Activated naive CD4-positive, alpha-beta T cell treated with anti-CD3 and anti-CD28 coated beads for 36 hours (primary cell): ENCODE results near the gene HNF1B. TPM values are rescaled to one million over a fixed set of nuclear protein-coding genes. Genes with fewer than 3 reads are reported as not detected.
A peak's percentile ranks its signal among the peaks of the same experiment; 100 is the strongest.

Source experiments
- CTCF ChIA-PET: fragments of 350-600 bp; sonication (Branson Sonifier 250); formaldehyde crosslinking; loops from one replicate; lab custom pipeline; 2021; ENCODE audit warnings: antibody characterized with exemption; lab: Charles Lee
- DNase-seq: peaks from one replicate; pipeline ENCODE4 v3.0.0-alpha.2; 2020
- H3K27ac Mint-ChIP-seq: one replicate; pipeline ENCODE4 v1.8.0; 2021; ENCODE audit warnings: mild to moderate bottlenecking, mixed read lengths
- H3K27me3 Mint-ChIP-seq: one replicate; pipeline ENCODE4 v1.8.0; 2021; ENCODE audit warnings: low read depth, mixed read lengths
- H3K36me3 Mint-ChIP-seq: one replicate; pipeline ENCODE4 v1.8.0; 2021; ENCODE audit warnings: low read depth, mixed read lengths
- H3K4me1 Mint-ChIP-seq: one replicate; pipeline ENCODE4 v1.8.0; 2021; ENCODE audit warnings: low read depth, mixed read lengths
- H3K4me3 Mint-ChIP-seq: one replicate; pipeline ENCODE4 v1.8.0; 2021; ENCODE audit warnings: mild to moderate bottlenecking, moderate library complexity, mixed read lengths
- H3K9me3 Mint-ChIP-seq: one replicate; pipeline ENCODE4 v1.8.0; 2021; ENCODE audit warnings: mixed read lengths
- intact Hi-C: fragments of 100-400 bp; cut with micrococcal nuclease; formaldehyde crosslinking; loops from one replicate; pipeline ENCODE4 v1.15.1; 2023
- total RNA-seq, 2 experiments: library from RNA; stranded (reverse); gene quantifications; one replicate each; pipeline ENCODE4 v1.2.3, GENCODE V29; 2021

The HNF1B gene
- total RNA-seq, 2 experiments from 2014 or later: not detected

GRCh38 chr17:37650419-37651003 lies 94.3 kb downstream of the HNF1B start:
- H3K4me1 Mint-ChIP-seq: no peaks in the 10 kb centered on the region
- H3K36me3 Mint-ChIP-seq: no peaks in the 10 kb centered on the region
- intact Hi-C loops: loop anchor here (2.0 kb wide), 1 partner anchor 140 kb away; no protein-coding TSS in a partner anchor
- CTCF ChIA-PET: interaction anchor here (0.6 to 1.4 kb wide), 8 partner anchors 10 to 165 kb away, joined by 3 to 5 read pairs (median 3); no protein-coding TSS in a partner anchor
- no peak overlapping the region for H3K27ac Mint-ChIP-seq
- peaks cover 26% of the 10 kb centered on the region for H3K27me3 Mint-ChIP-seq
- H3K4me3 Mint-ChIP-seq: no peak overlapping the region
- DNase-seq: peak; percentile 12
- no peaks in the 10 kb centered on the region for H3K9me3 Mint-ChIP-seq

GRCh38 chr17:37648555-37648954 lies 96.3 kb downstream of the HNF1B start:
- Mint-ChIP-seq H3K36me3 (no peaks in the 10 kb centered on the region), H3K4me3 (no peak overlapping the region), H3K27ac (no peak overlapping the region), H3K4me1 (peaks cover 3% of the 10 kb centered on the region), H3K27me3 (peaks cover 32% of the 10 kb centered on the region), H3K9me3 (no peaks in the 10 kb centered on the region)
- intact Hi-C loops: no loop called here
- no peak for DNase-seq
- CTCF ChIA-PET: interaction anchor here (1.0 to 1.2 kb wide), 2 partner anchors 135 to 144 kb away, joined by 3 read pairs; no protein-coding TSS in a partner anchor

DNA sequence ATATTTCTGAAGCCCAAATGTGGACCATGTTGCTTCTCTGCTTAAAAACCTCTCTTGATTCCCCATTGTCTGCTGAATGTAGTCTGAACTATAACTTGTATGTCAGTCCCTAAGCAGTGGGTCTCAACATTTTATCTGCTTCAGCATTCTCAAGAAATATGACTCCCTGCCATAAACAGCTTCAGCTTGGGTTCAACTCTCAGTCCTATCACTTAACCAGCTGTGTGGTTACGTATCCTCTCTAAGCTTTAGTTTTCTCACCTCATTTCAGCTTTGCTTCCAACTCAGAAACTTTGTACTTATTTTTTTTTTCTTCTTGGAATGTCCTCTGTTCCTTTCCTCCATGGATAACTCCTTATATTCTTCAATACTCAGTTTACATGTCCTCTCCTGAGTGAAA lies 97.0 kb downstream of the HNF1B start:
- Mint-ChIP-seq H3K27me3 (peaks cover 28% of the 10 kb centered on the region), H3K4me3 (no peak overlapping the region), H3K27ac (no peak overlapping the region), H3K4me1 (peaks cover 3% of the 10 kb centered on the region), H3K9me3 (no peaks in the 10 kb centered on the region), H3K36me3 (no peaks in the 10 kb centered on the region)
- intact Hi-C loops: no loop called here
- no peak for DNase-seq
- CTCF ChIA-PET: interaction anchor here (0.6 to 1.0 kb wide), 4 partner anchors 17 to 503 kb away, joined by 3 to 5 read pairs (median 4); no protein-coding TSS in a partner anchor

GRCh38 chr17:37643869-37644268 lies 101.0 kb downstream of the HNF1B start:
- CTCF ChIA-PET: interaction anchor here (1.0 to 1.2 kb wide), 2 partner anchors 9 to 14 kb away, joined by 4 to 5 read pairs; no protein-coding TSS in a partner anchor
- intact Hi-C loops: loop anchor here (1.0 to 5.0 kb wide), 3 partner anchors 35 to 147 kb away; partner anchors contain the start of gene SYNRG
- peaks cover 14% of the 10 kb centered on the region for H3K27me3 Mint-ChIP-seq
- peak overlapping the region; percentile 87 for H3K4me3 Mint-ChIP-seq
- DNase-seq: no peak
- H3K27ac Mint-ChIP-seq: no peak overlapping the region
- H3K9me3 Mint-ChIP-seq: no peaks in the 10 kb centered on the region
- H3K36me3 Mint-ChIP-seq: peaks cover 19% of the 10 kb centered on the region
- H3K4me1 Mint-ChIP-seq: peaks cover 22% of the 10 kb centered on the region

DNA sequence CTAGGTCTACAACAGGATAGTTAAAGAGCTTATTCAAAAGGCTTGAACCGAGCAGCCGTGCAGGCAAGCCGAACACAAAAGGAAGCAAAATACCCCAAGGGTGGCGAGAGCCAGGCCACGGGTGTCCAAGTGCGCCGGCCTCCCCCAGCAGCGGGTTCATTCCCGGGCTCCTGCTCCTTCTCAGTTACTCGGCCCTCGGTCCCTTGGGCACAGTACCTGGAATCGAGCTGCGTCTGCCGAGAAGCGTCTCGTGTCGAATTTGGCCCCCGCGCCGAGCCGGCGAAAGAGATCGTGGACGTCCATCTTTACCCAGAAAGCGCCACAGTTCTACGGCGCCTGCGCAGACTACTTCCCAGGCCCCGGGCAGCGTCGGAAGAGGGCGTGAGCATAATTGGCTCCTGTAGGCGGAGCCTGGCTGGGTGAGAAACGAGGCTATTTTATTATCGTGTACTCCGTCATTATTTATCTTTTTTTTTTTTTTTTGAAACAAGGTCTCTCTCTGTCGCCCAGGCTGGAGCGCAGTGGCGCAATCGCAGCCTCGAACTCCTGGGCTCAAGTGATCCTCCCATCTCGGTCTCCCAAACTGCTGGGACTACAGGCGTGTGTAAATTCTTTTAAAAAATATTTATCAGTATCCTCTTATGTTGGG lies 101.6 kb downstream of the HNF1B start, which contains the start of gene DDX52:
DDX52 (minus strand) TSS at position 329 of the 649 bp plus-strand sequence; CDS start at position 303, 26 bp downstream.
- intact Hi-C loops: loop anchor here (1.0 to 5.0 kb wide), 3 partner anchors 34 to 148 kb away; partner anchors contain the start of gene SYNRG
- Mint-ChIP-seq H3K4me1 (peaks cover 23% of the 10 kb centered on the region), H3K9me3 (no peaks in the 10 kb centered on the region), H3K4me3 (peak within 1 kb of the TSS; percentile 87), H3K27me3 (peaks cover 13% of the 10 kb centered on the region), H3K36me3 (peaks cover 21% of the 10 kb centered on the region), H3K27ac (peak within 1 kb of the TSS; percentile 81)
- CTCF ChIA-PET: interaction anchor here (1.0 kb wide), 1 partner anchor 8 kb away, joined by 4 read pairs; no protein-coding TSS in a partner anchor
- DNase-seq: peak; percentile 93

- Mint-ChIP-seq H3K27me3 (peaks cover 13% of the 10 kb centered on the region), H3K4me3 (peak overlapping the region; percentile 87), H3K36me3 (peaks cover 23% of the 10 kb centered on the region), H3K4me1 (peaks cover 24% of the 10 kb centered on the region), H3K9me3 (no peaks in the 10 kb centered on the region), H3K27ac (peak overlapping the region; percentile 81)
- intact Hi-C loops: loop anchor here (1.0 to 5.0 kb wide), 3 partner anchors 34 to 149 kb away; partner anchors contain the start of gene SYNRG
- CTCF ChIA-PET: no interaction called here
- DNase-seq: peak; percentile 4
These were observed 102.2 kb downstream of the HNF1B start for GRCh38 chr17:37642681-37643080.

GRCh38 chr17:37640015-37640414 lies 104.8 kb downstream of the HNF1B start:
- Mint-ChIP-seq H3K9me3 (no peaks in the 10 kb centered on the region), H3K4me1 (peaks cover 24% of the 10 kb centered on the region), H3K4me3 (no peak overlapping the region), H3K27ac (no peak overlapping the region), H3K36me3 (peaks cover 29% of the 10 kb centered on the region), H3K27me3 (peaks cover 6% of the 10 kb centered on the region)
- DNase-seq: no peak
- CTCF ChIA-PET: no interaction called here
- intact Hi-C loops: loop anchor here (5.0 kb wide), 1 partner anchor 113 kb away; no protein-coding TSS in a partner anchor

GRCh38 chr17:37637956-37638355 lies 106.9 kb downstream of the HNF1B start:
- H3K4me3 Mint-ChIP-seq: no peak overlapping the region
- H3K36me3 Mint-ChIP-seq: peaks cover 31% of the 10 kb centered on the region
- CTCF ChIA-PET: no interaction called here
- no peak for DNase-seq
- intact Hi-C loops: no loop called here
- peaks cover 21% of the 10 kb centered on the region for H3K4me1 Mint-ChIP-seq
- no peak overlapping the region for H3K27ac Mint-ChIP-seq
- no peaks in the 10 kb centered on the region for H3K27me3 Mint-ChIP-seq
- no peaks in the 10 kb centered on the region for H3K9me3 Mint-ChIP-seq

Other genes starting within 250 kb of the HNF1B start
- gene SYNRG, start 135.6 kb downstream of the HNF1B start, total RNA-seq: 10 to 100 TPM; 39.1 to 40.1 TPM
- gene DDX52, start 101.6 kb downstream of the HNF1B start, total RNA-seq: 10 to 100 TPM; 18.5 to 20.2 TPM
- gene TBC1D3K, start 179.4 kb upstream of the HNF1B start, total RNA-seq: not detected
- gene TBC1D3L, start 244.0 kb upstream of the HNF1B start, total RNA-seq: 1 to 10 TPM; 7.1 TPM